Stimulated activated CD8-positive, alpha-beta memory T cell treated with anti-CD3 and anti-CD28 coated beads, Interleukin-4, amount 100 ng/mL, for 24 hours (primary cell): ENCODE measurements around the gene N4BP2L2.

Experiments
- DNase-seq: peaks from one replicate; pipeline ENCODE4 v3.0.0-alpha.2; 2020; ENCODE audit warnings: low read depth

N4BP2L2 gene

DNA sequence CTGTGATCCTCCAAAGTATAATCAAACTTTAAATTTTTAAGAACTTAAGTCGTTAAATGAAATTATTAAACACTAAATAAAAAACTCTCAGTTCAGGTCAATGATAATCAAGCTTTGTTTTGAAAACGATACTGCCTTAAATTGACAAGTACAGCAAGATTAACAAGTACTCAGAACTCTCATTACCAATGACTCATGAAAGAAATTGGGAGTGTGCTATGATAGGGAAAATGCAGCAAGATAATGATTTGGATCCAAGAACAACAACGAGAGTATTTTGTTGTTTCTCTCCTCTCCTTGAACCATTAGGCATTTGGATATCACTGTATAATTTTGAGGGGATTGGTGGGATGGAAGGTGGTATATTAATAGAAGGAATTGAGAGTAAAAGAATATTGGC is 10.2 kb downstream of the N4BP2L2 start:
- no peak for DNase-seq

DNA sequence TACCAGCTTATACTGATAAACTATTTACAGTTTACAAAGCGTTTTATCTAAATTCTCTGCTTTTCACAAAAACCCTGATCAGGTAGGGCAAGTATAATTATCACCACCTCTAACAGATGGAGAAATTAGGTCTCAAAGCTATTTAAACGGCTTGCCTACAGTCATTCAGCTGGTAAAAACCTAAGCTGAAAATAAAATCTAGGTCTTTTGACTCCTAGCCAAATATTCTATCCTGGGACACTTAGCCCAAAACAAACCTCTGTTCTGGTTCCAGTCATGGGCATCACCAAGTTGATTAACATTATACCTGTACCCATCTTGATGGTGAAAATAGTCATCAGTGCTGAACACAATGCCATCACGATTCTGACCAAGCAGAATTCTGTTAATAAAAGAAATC is 11.4 kb downstream of the N4BP2L2 start:
- no peak for DNase-seq

DNA sequence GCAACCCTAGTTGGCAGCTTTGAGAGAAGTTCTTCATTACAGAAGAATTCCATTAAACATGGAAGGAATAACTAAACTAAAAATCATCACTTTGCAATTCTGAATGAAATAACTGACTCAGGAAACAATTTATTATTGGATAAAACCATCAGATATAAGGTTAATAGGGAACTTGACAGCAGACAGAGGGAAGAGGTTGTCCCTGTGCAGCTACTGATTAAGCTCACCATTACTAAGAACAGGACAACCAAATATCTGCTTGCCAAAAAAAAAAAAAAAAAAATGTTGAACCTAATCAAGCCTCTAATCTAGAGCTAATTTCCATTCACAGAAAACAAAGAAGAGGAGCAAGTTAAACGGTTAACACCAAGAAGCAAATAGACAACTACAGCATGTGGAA is 12.8 kb downstream of the N4BP2L2 start:
- no peak for DNase-seq

DNA sequence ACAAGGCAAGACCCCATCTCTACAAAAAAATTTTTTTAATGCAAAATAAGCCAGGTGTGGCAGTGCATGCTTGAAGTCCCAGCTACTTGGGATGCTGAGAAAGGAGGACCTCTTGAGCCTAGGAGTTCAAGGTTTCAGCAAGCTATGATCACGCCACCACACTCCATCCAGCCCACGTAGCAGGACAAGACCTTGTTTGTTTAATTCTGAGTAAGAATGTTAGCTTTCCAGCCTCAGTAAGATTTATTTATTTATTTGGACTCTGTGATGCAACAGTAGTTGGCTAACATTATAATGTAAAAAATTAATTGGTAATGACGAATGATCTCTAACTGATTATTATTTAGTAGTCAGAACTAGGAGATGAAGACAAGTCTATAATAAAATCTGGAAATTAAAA is 23.3 kb downstream of the N4BP2L2 start:
- DNase-seq, result no peak

DNA sequence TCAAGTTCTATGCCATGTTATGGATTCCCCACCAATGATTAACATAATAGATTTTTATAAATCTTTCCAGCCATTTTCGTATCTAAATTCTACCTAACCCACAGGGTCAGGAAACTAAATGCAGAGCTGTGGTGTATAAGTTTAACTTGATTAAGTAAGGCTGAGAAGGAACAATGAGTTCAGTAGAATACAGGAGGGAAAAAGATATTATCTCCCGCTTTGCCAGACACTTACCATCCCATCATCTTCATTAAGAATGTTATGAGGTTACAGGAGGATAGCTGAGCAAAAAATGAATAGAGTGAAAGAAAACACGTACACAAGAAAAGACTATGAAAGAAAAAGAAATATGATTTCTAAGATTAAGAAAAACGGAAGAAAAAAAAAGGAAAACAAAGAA is 27.1 kb downstream of the N4BP2L2 start:
- DNase-seq, result no peak

DNA sequence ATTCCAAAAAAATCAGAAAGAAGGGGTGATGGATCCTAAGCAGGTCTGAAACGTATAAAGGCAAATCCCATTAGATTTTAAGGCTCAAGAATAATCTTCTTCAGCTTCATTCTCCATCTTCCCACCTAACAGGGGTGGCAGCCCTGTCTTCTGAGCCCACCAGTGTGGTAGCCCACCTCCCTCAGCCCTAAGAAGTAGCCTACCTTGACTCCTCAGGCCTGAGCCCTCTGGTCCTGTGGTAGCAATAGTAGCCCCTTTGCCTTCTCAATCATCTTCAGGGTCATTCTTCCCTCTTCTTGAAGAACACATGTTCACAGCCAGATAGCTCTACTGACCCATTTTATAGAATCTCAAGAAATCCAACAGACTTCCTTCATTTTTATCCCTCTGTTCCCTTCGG is 33.7 kb downstream of the N4BP2L2 start:
- DNase-seq, result no peak

DNA sequence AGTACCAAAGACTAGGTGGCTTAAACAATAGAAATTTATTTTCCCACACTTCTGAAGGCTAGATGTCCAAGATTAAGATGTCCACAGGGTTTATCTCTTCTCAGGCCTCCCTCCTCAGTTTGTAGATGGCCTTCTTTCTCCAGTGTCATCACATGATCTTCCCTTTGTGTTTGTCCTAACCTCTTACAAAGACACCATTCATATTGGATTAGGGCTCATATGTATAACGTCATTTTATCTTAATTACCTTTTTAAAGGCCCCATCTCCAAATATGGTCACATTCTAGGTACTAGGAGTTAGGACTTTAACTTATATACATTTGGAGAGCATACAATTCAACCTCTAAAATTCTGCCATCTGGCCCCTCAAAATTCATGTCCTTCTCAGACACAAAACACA is 34.3 kb downstream of the N4BP2L2 start:
- DNase-seq, result no peak

DNA sequence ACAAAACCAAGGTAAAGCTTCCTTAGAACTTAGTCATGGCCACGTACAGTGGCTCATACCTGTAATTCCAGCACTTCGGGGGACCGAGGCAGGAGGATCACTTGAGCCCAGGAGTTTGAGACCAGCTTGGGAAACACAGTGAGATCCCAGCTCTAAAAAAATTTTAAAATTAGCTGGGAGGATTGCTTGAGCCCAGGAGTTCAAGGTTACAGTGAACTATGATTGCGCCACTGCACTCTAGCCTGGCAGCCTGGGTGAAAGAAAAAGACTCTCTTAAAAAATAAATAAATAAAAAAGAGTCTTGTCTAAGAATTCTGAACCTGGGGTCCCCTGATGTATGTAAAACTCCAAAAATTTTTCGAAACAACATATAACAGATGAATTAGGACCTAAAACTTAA is 34.9 kb downstream of the N4BP2L2 start:
- no peak for DNase-seq

DNA sequence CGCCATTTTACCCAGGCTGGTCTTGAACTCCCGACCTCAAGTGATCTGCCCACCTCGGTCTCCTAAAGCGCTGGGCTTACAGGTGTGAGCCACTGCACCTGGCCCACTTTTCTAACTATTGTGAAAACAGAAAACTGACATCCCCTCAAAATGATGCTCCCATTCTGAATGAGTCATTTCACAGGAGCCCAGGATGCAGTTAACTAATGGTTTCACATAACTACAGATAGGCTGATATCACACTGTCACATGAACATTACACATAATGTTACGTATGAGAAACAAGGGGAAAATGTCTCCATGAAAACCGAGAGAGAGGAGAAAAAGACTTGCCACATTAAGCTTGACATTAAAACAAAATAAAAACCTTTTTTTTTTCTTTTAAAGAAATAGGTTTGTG is 37.5 kb downstream of the N4BP2L2 start:
- no peak for DNase-seq

DNA sequence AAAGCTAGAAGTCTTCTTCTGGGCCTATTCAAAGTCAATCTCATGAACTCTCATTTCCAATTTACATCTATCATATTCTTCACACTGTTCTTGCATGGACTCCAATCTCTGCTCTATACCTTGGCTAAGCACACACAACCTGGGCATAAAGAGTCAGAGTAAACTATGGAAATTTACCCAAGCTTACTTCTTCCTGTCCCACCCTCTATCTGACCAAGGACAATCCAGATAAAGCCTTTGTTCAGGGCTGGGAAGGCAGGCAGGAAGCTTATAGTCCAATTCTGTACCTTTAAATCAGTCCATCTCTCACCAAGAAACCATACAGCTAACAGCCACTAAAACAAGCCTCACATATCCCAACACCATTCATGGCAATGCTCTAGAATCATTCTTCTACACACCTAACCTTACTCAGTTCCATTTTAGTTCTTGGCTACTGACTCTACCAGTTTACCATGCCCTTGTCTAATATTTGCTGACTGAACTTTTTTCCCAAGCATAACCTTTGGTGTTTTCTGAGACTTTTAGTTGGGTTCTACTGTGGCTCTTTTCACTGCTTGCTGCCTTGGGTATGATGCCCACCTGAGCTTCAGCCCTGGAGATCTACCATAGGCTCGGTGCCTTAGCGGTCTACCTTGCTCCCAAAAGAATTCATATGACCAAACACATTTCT is 38.9 kb downstream of the N4BP2L2 start:
- no peak for DNase-seq

DNA sequence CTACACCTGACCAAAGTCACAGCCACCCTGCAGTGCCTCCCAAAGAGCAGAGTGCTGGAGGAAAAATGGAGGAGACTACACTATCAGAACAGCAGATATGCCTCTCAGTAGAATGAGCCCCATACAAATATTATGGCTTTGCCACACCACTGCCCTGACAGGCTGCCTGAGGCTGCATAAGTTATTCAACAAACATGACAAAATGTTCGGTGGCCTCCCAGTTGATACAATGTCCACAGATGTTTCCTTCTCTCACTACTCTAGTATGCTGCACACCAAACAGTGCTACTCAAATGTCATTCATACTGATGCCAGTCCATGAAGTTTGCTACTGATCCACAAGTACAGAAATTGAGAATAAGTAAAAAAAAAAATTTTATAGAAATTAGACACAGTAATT is 41.0 kb downstream of the N4BP2L2 start:
- no peak for DNase-seq

DNA sequence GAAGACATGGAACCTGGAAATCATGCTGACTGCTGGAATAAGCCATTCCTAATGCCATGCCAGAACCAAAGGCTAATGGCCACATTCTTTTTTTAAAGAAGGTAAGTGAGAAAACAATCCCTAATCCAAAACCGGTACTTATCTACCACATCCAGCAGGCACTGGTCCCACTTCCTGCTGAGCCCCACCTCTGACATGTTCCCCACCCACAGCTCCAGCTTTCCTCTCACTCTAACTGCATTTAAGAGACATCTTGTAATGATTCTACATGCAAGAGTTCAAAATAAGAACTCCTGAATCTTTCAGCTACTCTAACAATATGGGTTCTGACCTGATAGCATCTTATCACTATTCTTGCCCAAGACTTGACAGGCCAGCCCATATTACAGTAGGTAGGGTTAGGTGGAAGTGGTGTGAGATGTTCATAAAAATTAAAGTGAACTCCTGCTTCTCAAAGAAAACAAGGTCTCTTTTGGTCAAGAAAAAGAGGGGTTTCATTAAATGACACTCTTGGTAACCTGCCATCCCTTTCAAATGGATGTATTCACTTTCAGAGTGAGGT is 41.9 kb downstream of the N4BP2L2 start:
- DNase-seq, result no peak

DNA sequence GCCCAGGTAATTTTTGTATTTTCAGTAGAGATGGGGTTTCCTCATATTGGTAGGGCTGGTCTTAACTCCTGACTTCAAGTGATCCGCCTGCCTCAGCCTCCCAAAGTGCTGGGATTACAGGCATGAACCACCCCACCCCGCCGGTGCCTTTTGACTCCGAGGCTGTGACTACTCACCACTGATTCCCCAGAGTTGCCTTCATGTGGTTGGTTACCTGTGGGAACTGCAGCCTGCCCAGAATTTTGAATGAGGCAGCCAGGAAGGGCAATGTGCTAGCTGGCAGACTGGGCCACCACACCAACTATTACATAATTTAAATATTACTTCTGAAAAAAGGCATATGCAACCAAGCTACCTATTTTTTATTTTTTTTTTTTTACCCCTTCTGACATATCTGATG is 42.8 kb downstream of the N4BP2L2 start:
- DNase-seq, result no peak

DNA sequence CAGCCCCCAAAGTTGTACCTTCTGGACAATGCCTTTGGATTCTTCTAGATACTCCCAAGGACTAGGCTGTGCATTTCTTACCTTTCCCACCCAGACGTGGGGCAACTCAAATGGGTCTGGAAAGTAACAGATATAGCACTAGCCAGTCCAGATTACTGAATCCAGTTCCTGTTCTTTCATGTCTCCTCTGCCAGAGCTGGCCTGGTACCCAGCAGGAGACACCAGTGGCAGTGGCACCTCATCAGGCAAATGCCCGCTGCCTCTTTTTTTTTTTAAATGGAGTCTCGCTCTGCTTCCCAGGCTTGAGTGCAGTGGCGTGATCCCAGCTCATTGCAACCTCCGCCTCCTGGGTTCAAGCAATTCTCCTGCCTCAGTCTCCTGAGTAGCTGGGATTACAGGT is 43.2 kb downstream of the N4BP2L2 start:
- DNase-seq, result no peak

DNA sequence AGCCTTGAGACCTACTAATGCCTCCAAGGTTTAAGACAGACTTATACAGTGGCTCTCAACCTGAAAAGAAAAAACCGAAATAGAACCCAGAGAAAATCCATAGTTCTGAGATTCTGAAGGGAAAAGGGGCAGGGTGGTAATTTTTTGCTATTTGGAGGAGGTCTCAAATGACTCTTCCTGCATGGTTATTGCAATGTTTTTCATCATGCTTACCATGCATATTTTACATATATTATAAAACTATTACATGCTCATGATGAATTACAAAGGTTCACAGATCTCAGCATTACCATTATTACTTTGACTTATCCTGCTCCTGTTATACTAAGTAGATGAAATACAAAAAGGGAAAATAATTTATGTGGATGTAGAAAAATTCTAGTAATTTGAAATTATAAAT is 47.6 kb downstream of the N4BP2L2 start:
- DNase-seq, result no peak

DNA sequence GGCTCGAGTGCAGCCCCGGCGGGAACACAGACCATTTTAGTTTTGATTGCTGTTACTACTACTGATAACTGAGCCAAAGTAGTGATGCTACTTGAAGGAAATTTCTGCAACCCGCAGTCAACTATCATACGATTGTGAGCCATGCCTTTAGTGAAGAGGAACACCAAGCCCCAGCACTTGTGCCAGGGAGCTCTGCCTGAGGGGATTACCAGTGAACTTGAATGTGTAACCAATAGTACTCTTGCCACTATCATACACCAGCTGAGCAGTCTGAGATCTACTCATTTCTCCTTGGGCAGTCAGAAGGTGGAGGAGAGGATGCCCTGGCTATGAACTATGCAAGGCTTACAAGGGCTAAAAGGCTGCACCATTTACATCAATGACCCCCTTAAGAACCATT is 61.7 kb downstream of the N4BP2L2 start:
- DNase-seq, result no peak

DNA sequence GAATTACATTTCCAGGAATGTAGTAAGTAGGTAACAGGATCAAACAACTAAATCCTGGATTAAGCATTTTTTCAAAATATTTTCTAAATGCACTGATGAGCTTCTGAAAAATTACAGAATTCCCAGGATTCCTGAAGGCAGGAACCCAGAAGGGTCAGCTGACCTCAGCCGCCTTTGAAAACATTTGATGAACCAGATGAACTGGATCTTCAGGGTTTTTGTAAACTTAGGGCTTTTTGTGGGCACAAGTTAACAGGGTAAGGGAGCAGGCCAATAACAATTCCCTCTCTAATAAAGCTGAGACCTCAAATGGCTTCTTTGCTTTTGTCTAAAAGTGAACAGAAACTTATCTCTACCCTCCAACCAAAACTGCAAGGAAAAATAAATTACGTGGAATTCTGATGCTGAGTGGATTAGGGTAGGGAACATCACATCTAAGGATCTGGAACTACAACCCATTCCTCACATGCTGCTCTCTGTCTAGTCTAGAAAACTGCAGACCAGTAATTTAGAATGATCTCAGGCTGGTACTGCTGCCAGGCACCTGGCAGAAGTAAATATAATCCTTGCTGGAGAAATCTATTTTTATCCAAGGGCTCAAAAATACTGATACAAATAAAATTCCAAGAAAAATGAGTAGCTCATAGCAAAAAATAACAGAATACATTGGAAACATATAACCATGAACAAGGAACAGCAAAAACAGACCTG is 62.4 kb downstream of the N4BP2L2 start:
- no peak for DNase-seq

DNA sequence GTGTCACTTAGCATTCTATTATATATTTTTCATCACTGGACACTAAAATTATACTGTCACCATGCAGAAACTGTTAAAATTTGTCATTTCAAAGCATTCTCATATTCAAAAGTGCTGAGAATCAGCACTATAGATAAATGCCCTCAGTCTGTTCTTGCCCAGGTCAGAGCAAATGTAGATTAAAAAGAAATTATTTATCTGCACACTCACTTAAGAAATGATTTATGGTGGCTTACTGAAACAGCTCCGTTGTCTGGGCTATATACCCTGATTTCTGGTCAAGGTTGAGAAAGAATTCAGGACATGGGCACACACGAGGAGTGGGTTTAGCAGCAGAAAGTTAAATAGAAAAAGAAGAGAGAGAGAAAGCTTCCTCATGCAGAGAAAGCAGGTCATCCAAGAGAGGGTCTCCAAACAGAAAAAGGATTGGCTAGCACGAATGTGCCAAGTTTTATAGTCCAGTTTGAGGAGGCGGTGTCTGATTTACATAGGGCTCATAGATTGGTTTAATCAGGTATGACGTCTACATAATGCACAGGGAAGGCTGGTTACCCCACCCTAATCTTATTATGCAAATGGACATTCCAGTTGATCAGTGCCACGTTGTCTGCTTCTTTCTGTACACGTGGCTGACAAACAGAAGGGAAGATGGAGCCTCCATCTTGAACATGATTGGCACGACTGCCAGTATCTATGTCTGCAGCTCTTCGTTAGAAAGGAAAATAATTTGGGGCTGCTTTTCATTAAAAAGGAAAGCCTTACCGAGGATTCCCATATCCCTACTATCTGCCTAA is 63.4 kb downstream of the N4BP2L2 start:
- DNase-seq, result no peak

DNA sequence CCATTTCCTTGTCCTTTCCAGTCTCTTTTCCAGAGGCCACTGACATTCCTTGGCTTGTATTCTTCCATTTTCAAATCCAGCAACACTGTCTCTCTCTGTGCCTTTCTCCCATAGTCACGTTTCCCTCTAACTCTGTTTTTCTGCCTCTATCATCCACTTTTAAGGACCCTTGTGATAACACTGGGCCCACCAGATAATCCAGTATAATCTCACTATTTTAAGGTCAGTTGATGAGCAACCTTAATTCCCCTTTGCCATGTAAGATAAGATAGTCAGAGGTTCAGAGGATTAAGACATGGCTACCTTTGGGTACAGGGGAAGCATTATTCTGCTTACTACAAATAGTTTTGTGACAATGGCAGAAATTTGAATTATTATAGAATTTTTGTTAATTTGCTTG is 64.9 kb downstream of the N4BP2L2 start:
- no peak for DNase-seq

DNA sequence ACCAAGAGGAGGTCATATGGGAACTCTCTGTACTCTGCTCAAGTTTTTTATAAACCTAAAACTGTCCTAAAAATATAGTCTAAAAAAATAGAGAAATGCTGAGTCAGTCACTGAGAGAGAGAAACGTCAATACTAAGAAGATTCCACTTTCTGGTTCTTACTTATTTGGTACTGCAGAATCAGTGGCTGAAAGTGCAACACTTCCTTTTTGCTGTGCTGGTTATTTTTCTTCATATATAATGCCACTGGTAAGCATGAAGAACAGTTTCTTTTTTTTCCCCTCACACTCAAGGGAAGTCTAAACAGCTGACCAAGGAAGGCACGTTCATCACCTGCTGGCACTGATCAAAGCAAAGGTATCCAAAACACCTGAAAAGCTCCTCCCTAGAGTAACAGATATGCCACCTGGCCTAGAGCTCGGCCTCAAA is 66.4 kb downstream of the N4BP2L2 start:
- DNase-seq, result no peak

DNA sequence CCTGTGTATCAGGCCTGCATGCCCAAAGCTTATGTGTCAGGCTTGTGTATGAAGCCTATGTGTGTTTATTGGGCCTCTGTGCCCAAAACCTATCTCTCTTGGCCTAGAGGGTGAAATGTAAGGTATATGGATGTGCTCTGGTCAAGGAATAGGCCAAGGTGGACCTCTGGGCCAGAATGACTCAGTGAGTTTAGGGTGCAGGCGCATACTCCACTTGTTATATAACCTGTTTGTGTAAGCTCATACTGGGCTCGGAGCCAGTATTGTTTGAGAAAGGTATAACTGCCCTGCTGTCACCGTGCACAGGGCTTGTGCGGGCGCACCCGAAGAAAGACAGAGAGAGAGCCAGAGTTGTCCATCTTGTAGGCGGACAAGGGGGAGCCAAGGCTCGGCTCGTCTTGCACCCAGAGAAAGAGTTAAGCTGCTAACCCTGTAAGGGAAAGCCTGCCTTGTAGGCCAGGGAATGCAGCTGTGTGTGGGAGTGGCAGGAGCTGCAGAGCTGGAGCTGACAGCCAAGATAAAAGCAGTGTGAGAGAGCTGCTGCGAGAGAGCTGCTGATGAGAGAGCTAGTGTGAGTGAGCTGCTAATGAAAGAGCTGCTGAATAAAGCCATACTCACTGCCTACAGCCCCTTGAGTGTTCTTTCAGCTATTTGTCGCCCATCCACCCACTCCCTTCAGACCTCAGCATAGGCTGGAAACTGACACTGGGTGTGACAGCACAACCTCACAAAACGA is 67.2 kb downstream of the N4BP2L2 start:
- no peak for DNase-seq

DNA sequence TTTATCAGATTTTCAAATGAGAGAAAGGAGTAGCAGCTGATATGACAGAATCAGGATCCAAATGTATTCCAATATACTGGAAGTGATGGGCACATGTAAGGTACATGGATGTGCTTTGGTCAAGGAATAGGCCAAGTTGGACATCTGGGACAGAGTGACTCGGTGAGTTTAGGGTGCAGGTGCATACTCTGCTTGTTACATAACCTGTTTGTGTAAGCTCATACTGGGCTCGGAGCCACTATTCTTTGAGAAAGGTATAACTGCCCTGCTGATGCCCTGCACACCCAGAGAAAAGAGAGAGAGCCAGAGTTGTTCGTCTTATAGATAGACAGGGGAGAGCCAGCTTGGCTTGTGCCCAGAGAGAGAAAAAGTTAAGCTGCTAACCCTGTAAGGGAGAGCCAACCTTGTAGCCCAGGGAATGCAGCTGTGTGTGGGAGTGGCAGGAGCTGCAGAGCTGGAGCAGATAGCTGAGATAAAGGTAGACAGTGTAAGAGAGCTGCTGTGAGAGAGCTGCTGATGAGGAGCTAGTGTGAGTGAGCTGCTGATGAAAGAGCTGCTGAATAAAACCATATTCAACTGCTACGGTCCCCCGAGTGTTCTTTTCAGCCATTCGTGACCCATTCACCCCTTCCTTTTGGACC is 70.0 kb downstream of the N4BP2L2 start:
- no peak for DNase-seq
